GM19467 (cell line): ENCODE results near the gene TRIM63.

Experiments used
- ATAC-seq: cut with Tn5 transposase; IDR thresholded peaks from one replicate; pipeline ENCODE4 v1.9.1; 2021; ENCODE audit warnings: mild to moderate bottlenecking, moderate library complexity; ENCODE audit not compliant: unreplicated experiment

Gene TRIM63

DNA sequence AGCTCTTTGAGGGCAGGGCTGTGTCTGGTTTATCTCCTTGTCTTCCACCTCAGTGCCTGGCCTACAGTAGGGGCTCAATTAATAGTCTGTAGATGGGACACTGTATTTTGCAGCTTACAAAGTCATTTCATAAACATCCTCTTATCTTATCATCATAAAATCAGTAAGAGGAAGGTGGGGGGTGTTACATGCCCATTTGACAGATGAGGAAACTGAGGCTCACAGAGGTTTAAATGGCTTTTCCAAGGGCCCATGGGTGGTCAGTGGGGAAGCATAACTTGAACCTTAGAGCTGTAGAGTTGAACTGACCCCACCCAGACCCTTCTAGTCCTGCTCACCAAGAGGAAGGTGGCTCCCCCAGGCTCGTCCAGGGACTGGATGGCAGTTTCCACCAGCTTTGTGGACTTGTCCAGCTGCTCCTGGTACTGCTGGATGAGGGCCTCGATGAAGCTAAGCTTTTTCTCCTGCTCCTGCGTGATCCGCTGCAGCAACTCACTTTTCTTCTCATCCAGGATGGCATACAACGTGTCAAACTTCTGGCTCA is 9.3 kb downstream of the TRIM63 start:
- no peak for ATAC-seq

DNA sequence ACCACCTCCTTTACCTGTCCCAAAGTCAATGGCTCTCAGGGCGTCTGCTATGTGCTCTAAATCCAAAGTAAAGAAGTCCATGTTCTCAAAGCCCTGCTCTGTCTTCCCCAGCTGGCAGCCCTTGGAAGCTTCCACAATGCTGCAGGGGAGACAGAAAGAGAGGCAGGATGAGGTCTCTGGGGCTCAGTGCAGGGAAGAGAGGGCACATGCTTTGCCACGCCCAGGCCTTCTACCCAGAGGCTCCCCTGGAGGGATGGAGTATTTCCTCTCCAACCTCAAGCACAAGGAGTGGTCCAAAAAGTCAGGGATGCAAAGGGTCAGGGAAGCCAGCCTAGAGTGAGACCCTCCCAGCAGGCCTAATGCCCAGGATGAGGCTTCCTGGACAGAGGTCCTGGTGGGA is 10.2 kb downstream of the TRIM63 start:
- no peak for ATAC-seq

DNA sequence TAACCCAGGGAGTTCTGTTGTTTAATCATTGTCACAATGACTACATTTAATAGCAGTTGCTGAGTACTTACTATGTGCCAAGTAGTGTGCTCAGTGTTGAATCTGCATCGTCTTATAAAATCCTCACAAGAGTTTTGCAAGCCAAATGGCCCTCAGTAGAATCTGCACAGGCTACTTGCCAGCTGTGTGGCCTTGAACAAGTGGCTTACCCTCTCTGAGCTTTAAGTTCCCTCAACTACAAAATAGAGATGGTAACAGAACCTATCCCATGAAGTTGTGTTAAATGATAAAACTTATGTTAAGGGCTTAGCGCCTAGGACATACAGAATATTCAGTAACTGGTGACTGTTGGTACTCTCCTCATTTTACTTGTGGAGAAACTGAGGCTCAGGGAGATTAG is 12.4 kb downstream of the TRIM63 start:
- no peak for ATAC-seq

DNA sequence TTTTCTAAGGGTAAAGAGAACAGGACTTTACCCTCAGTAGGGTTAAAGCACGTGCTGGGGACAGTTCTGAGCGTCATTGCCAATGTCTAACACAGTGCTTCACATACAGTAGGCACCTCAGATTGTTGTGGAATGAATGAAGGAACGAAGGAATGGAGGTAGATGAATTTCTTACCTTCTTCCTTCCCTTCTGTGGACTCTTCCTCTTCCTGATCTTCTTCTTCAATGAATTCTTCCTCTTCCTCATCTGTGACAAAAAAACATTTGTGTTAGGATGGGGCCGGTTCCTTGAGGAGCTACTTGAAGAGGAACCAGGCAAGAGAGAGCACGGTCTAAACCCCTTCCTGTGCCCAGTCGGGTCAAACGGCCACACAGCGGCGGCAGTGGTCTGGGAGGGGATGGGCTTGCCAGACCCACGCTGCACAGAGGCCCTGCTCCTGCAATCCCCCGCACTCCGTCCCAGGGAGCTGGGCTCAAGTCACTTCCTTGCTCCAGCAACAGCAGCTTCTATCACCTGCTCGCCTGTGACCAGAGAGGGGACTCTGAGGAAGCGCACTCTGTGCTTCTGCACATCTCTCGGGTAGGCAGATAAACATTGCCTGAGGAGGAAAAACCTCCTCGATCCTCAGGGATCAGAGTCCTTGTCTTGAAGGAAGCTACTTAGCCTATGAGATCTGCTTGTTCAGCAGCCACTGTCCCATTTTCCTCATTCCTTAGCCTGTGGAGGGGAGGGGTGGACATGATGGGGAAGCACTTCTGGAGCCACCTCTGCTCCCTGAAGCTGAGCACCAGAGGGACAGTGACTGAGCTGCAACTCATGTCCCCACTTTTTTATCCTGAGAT is 13.5 kb downstream of the TRIM63 start:
- ATAC-seq = no peak

DNA sequence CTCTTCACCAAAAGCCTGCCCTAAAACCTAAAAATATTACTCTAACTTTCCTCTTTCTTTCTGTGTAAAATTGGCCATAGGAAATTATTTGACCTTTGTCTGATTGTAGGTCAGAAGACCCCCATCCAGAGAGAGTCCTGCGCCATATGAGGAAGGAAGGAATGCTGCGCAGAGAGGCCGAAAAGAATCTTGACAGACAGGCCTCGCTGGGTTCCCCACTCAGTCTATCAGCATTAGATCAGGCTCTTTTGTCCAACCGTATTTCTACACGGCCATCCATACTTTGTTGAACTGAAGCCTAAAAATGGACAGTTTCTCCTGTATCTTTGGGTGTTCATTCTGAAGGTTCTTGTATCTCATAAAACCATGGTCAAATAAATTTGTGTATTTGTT is 17.2 kb downstream of the TRIM63 start:
- ATAC-seq = no peak

DNA sequence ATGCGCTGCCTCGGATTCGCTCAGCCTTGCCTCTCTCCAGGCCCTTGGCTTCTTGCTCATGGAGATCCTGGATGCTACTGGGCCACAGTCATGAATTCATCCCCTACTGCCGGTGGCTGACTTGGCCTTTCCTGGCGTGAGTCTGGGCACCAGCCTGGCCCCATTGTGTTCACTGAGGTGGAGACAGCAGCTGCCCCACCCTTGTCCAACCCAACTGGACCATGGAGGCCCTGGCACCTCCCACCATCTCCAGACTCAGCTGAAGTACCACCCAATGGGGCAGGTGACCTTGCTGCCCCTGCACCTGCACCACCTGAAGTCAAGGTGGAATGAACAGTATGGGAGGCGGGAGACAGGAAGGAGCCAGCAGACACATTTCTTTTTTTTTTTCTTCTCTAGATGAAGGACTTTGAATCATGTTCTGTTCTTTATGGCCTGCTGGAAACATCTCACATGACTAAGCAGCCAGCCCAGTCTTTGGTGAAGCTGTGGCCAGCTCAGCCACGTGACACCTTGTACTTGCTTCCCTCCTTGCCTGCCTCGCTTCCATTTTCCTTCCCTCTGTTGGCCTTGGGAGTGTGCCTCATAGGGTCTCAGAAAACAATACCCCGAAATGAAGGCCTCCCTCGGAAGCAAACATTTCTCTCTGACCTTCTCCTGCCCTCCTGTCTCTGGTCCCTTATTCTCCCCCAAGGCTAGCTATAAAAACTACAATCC is 17.7 kb downstream of the TRIM63 start:
- ATAC-seq = no peak

DNA sequence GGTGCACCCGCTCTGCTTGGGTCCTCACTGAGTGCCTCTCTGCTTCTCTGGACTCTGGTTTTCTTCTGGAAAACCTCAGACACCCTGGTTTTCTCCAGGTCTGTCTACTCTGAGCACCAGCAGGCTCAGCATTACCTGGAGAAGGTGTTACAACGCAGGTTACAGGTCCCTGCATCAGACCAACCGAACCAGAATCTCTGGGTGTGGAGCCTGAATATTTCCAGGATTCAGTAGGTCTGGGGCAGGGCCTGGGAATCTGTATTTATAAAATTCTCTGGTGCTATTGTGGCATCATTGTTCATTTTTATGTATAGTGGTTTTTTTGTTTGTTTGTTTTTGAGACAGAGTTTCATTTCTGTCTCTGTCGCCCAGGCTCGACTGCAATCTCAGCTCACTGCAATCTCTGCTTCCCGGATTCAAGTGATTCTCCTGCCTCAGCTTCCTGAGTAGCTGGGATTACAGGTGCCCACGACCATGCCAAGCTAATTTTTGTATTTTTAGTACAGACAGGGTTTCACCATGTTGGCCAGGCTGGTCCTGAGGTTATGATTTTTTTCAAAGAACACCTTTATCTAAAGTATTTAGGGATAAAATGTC is 20.1 kb downstream of the TRIM63 start:
- ATAC-seq = no peak

DNA sequence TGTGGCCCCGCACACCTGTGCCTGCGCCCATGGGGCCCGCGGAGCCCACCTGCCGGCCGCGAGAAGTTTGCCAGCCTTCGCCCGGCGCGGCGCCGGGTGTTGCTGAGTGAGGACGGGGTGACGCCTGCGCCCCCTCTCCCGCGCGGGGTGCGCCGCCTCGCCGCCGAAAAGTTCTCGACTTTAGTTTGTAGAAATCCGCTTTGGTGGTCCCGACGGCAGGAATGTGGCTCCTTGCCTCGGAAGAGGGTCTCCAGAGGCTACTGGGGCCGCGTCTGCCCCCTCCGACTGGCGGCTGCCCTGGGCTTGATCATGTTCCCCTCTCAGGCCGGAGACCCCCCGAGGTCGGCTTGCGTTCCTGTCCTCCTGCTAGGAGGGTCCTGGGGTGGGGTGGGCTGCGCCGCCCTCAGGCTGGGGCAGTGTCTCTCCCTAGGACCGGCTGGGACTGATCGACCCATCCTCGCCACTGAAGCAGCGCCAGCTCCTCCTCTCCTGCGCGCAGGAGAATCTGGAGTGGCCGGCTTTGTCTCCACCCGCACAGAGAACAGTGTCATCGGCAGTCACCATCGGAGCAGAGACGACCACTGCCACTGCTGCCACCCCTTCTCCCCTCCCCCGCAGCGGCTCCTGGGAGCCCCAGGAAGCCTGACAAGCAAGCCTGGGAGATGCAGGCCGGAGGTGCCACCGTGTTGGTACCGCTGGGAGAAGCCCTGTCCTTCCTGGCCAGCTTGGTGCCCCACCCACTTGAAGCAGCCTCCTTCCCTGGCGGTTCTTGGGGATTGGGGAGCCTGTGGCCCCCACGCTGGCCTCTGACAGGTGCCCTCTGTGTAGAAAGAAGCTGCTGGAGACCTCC is 21.0 kb downstream of the TRIM63 start:
- ATAC-seq = no peak

DNA sequence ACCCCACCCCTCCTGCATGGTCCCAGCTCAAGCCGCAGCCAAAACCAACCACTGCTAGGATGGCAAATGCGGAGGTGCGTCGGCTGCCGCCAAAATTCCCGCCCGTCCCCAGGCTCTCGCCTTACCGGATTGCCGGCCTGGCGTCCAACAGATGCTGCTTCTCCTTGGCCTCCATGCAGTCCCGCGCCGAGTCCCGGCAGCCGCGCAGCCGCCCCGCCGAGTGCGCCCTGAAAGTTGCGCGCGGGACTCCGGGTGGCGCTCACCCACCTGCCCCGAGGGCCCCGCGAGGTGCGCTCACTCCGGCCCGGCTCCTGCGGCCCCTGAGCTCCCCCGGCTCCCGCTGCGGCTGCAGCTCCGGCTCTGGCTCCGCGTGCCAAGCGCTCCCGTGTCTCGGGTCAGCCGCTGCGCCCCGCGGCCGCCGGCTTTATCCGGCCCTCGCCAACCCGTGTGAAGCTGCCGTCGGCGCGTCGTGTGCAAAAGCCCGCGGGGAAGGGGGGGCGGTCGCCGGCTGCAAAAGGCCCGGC is 21.6 kb downstream of the TRIM63 start, which contains the start of gene SLC30A2:
TSS of gene SLC30A2 (minus strand) at position 397 of the 524 bp plus-strand sequence. CDS start at position 175, 222 bp downstream.
- ATAC-seq = no peak

DNA sequence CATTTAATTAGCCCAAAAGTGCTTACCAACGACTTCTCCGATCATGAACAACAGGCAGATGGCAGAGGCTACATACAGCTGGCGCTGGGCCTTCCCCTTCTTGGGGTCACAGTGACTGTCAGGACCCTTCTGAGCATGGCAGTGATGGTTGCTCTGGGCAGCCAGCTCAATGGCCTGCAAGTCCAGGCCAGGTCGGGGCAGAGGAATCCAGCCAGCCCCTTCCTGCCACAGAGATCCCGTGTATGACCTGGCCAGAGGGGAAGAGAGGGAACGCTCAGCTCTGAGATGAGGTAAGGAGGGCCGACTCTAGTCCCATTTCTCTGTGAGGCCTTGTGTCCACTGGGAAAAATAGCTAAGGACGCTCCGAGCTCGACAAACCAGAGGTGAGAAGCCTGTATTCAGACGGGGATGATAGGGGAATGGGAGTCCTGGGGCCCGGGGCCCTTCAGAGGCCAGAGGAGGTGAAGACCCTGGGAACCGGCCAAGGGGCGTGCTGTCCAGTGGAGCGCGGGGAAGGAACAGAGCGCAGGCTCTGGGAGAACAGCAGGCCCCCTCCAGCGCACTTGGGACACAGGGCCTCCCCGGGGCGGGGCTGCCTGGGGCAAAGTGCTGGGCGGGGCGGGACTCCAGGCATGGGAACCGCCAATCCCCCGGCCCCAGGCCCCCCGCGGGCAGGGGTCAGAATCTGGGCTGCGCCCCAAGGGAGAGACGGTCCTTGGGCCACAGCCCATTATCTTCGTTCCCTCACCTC is 22.3 kb downstream of the TRIM63 start:
- no peak for ATAC-seq

DNA sequence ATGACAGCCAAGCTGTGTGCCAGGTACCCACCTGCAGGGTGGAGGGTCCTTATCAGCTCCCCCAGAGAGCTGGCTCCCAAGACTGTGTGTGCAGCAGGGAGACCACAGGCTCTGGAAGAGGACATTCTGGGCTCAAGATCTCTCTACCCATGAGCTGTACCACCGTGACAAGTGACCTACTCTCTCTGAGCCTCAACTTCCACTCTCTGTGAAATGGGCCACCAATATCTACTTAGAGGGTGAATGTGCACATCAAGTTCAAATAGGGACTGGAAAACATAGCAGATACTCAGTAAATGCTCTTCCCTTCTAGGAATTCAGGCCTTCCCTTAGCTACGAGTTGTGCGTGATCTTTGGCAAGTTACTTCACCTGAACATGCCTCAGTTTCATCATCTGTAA is 23.0 kb downstream of the TRIM63 start:
- ATAC-seq = no peak

DNA sequence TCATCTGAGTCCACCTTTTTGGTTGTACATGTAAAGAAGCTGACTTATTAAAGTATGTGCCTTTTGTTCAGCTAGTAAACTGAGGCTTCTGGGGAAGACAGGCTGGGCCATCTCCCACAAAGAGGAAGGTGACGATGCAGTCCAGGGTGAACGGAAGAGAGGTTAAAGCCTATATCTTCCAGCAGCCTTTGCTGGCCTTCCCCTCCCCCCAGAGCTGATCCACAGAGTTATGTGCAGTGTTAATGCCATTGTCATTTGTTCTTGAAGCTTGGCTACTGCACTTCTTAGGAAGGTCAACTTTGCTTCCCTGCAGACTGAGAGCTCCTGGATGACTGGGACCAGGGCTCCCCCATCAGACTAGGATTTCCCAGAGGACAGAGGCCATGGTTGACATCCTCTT is 23.7 kb downstream of the TRIM63 start:
- no peak for ATAC-seq

DNA sequence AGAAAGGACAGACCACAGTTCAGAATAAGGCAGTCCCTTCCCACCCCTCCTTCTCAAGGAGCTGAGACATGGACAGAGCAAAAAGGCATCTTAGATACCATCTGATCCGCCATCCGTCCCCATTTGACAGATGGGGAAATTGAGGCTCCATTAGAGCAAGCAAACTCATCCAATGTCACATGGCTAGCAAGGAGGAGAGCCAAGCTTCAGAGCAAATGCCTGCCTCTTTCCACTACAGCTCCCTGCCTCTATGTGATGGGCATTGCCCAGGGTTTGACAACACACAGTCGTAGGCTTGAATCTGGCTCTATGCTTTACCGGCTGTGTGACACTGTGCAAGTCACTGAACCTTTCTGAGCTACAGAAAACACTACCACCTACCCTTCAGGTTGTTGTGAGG is 25.5 kb downstream of the TRIM63 start:
- ATAC-seq = no peak

DNA sequence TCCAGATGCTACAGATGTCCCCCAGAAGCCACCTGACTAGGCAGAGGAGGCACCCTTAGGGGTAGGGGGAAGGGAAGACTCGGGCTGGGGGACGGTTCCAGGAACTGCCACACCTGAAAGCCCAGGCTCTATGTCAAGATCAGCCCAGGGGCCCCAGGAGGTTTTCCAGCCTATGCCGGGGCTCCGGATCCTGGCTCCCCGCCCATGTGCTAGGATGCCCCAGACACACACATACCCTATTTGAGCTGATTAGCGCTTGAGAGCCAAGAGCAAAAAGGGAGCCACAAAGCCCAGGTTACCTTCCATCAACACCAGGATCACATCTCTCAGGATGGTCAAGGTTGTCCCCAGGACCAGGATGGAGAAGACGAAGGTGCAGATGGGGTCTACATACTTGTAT is 26.0 kb downstream of the TRIM63 start:
- ATAC-seq = no peak

DNA sequence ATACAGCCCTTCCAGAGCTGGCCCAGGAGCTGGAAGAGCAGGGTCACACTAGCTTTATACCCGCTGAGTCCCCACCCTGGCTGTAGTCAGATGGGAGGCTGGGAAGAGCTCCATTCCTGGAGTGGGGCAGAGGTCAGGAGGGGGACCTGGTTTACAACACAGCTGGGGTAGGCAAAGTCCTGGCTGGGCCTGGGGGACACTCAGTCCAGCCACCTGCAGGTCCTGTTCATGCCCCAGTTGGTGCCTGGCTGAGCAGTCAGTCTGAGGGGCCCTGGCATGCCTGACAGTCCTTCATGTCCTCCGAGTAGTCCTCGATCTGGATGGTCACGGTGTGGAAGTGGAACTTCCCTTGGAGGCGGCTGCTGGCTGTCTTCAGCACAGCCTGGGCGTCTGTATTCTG is 28.5 kb downstream of the TRIM63 start:
- no peak for ATAC-seq

DNA sequence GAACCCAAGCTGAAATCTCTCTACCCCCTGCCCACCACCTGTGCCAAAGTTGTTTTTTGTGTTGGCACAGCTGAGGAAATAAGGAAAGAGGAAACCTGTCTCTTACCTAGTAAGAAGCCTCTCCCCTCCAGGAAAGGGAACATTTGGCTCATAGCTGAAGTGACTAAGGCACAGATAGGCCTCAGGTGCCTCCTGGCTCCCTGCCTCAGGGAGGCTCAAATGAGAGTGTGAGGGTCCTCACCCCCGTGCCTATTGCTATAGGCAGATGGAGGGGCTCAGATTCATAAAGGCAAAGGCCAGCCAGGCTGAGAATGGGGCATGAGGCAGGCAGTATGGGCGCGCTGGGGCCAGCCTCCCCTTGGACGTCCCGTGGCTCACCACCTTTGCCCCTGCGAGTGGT is 29.0 kb downstream of the TRIM63 start:
- ATAC-seq = no peak

DNA sequence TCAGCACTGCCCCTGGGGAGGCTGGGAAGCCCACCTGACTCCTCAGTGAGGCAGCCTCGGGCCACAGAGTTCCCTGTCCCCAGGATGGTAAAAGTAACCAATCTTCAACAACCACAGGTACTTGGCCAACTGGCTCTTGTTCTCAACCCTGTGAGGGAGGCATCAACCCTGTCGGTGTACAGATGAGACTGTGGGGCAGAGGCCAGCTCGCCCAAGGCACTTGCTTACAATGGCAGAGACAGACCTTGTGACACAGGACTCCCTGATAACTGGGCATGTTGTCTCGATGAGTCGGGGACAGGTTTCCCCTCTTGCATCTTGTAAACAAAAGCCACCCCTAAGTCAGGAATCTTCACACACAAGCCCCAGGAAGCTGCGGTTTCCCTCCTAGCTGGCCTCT is 29.5 kb downstream of the TRIM63 start:
- ATAC-seq = no peak

DNA sequence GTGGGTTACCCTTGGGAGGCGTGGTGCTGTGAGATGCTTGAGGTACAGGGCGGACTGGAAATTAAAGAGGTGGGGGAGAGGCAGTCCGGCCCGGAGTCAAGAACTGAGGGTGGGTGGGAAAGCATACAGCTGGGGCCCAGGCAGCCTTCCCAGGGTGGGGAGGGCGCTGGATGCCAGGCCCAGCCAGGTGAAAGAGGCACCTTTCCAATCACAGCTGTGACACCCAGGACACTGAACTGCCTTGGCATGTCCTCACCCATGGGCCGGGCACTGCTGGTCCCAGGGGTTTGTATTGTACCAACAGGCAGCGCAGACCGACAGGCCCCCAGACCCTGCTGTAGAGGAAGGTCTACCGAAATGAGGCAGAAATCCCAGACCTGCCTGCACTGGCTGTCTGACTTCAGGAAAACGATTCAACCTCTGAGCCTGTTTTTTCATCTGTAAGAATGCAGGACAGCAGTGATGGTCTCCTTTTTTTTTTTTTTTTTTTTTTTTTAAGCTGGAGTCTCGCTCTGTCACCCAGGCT is 30.6 kb downstream of the TRIM63 start:
- no peak for ATAC-seq

DNA sequence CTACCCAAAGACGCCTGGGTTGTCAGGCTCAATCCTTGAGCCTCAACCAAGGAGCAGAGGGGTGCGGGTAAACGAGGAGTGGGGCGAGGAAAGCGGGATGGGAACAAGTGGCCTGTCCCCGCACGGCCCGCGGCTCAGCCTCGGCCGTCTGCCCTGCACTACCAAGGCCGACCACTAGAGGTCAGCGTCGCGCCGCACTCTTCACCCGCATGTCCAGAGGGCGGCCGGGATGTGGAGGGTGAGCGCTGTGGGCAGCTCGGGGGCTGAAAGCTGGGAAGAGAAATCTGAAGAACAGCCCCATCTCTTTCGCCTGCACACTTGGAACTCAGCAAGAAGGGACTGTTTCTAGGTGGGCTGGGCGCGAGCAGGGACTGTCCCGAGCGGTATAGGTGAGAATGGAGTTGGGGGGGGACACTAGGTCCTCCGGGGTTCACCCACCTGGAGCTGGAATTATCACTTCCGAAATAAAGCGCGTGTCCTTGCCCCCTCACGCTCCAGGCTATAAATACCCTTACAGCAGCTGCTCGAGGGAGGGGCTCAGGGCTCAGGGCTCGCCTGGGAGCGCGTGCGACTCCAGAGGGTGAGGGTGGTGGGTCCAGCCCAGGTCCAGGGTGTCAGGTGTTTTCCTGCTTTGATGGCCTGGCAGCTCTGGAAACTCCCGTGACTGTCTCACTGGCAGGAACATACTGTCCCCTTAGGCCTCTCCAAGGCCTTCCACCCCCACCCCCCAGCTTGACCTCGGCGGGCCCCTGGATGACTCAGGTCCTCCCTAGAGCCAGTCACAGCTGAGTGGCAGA is 31.3 kb downstream of the TRIM63 start:
- peak; percentile 54 for ATAC-seq
